PC-9 (cell line): Measurements from ENCODE around the gene C21orf58.

Source experiments
- CTCF ChIP-seq: fragments of 200-600 bp; sonication (generic); conservative IDR thresholded peaks from 2 replicates; pipeline ENCODE4 v1.6.1; 2017; ENCODE audit warnings: mixed run types, antibody characterized with exemption, mild to moderate bottlenecking, moderate library complexity
- EZH2 ChIP-seq: fragments of 200-600 bp; sonication (generic); IDR thresholded peaks from 2 replicates; pipeline ENCODE4 v1.8.0; 2017; ENCODE audit warnings: antibody characterized with exemption, low read depth

DNA sequence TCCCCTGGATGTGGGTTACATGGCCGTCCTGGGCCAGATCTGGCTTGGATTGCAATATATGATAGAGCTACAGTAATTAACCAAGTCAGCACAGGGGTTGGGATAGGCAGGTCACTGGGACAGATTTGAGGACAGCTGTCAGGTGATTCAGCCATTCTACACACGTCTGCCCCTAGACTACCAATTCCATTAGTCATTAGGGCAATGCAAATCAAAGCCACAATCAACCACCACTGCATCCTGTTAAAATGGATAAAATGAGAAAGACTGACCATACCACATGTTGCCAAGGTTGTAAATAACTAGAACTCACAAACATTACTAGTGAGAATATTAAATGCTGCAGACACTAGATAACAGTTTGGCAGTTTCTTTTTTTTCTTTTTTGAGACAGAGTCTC is 16.0 kb downstream of the C21orf58 start:
- TF ChIP-seq CTCF (no peak), EZH2 (no peak)
